Thyroid gland (tissue), 4 donors: ENCODE data around the gene PIP5KL1. TPM values are rescaled to one million over a fixed set of nuclear protein-coding genes. Genes with fewer than 3 reads are reported as not detected.

Experiments
- DNase-seq, 2 donors: peaks; one replicate each; pipeline ENCODE4 v3.0.0-alpha.2; 2019
- H3K27ac ChIP-seq, 3 donors: fragments of 200-600 bp; sonication (generic); 1 replicate in 2 of 3; 2 replicates in 1 of 3; pipeline ENCODE4 v1.5.1; 2016 to 2019; ENCODE audit warnings: mild to moderate bottlenecking in 1 of 3, moderate library complexity in 1 of 3
- H3K27me3 ChIP-seq: fragments of 200-600 bp; sonication (generic); one replicate; pipeline ENCODE4 v1.5.1; 2019
- H3K36me3 ChIP-seq, 2 donors: fragments of 200-600 bp; sonication (generic); one replicate each; pipeline ENCODE4 v1.5.1; 2016 to 2019
- H3K4me1 ChIP-seq, 2 donors: fragments of 200-600 bp; sonication (generic); one replicate each; pipeline ENCODE4 v1.5.1; 2017 to 2019
- H3K4me3 ChIP-seq, 3 donors: fragments of 200-600 bp; sonication (generic); replicated peaks in 1 of 3; 1 replicate in 2 of 3; 2 replicates in 1 of 3; pipeline ENCODE4 v1.5.1; 2016; ENCODE audit warnings: mild to moderate bottlenecking in 1 of 3
- H3K9me3 ChIP-seq: fragments of 200-600 bp; sonication (generic); one replicate; pipeline ENCODE4 v1.5.1; 2017
- CTCF ChIP-seq, 6 experiments: fragments of 200-600 bp in 3 of 6; fragments of 450-650 bp in 3 of 6; sonication (generic) in 3 of 6; IDR thresholded peaks; one replicate each; pipeline ENCODE4 v1.5.1; 2016 to 2019; ENCODE audit warnings: antibody characterized with exemption in 6 of 6, mild to moderate bottlenecking in 2 of 6, inconsistent platforms in 1 of 6, moderate library complexity in 1 of 6
- POLR2A ChIP-seq, 2 donors: fragments of 450-650 bp; IDR thresholded peaks; one replicate each; pipeline ENCODE4 v1.6.1; 2017; ENCODE audit warnings: antibody characterized with exemption in 2 of 2, mild to moderate bottlenecking in 2 of 2, moderate library complexity in 1 of 2
- WGBS, 2 donors: methylation state at CpG; one replicate each; pipeline ENCODE4 v1.1.5; 2017; 5-methylcytosine and 5-hydroxymethylcytosine counted together
- intact Hi-C: fragments of 100-400 bp; cut with DNase I; formaldehyde crosslinking; loops from one replicate; pipeline ENCODE4 v1.15.1; 2023
- total RNA-seq, 4 donors: library from RNA; depleted of rRNA; stranded (reverse); fragments of >200 nt; gene quantifications; one replicate each; pipeline ENCODE4 v1.2.3, GENCODE V29; 2016

PIP5KL1 gene
- 1 to 10 TPM in 3 of 4 donors, not detected in 1; 1.0 to 5.2 (median 1.6) TPM for total RNA-seq

- H3K27ac ChIP-seq: peak within 1 kb of the TSS in 1 of 3 donors; percentile 2
- peak within 1 kb of the TSS in 2 of 3 donors; percentile 7 to 29 for H3K4me3 ChIP-seq
- H3K4me1 ChIP-seq: peaks cover 26 to 33% of the 10 kb centered on the region in 2 donors
- no peaks in the 10 kb centered on the region for H3K9me3 ChIP-seq
- DNase-seq: peak; percentile 74 to 84
- 3 to 4% methylated on average over 22 to 49 of the region's 70 CpGs for WGBS, 2 donors
- TF ChIP-seq POLR2A (IDR thresholded peaks at IDR 0.05): no peak
- no peak for TF ChIP-seq CTCF (IDR thresholded peaks at IDR 0.05)
- H3K27me3 ChIP-seq: no peaks in the 10 kb centered on the region
- intact Hi-C loops: no loop called here
- H3K36me3 ChIP-seq: no peaks in the 10 kb centered on the region
Observed at GRCh38 chr9:127930231-127931091, at the start of gene PIP5KL1. PIP5KL1 (minus strand) TSS chr9:127930777; CDS start chr9:127930752, 25 bp downstream.

- H3K36me3 ChIP-seq: no peaks in the 10 kb centered on the region
- WGBS, 2 donors: 0 to 1% methylated on average over 20 to 29 of the region's 61 CpGs
- H3K27ac ChIP-seq: peak overlapping the region; percentile 81 to 90 (median 87)
- H3K27me3 ChIP-seq: no peaks in the 10 kb centered on the region
- H3K4me3 ChIP-seq: peak overlapping the region; percentile 69 to 90 (median 86)
- TF ChIP-seq CTCF (IDR thresholded peaks at IDR 0.05) (no peak), POLR2A (IDR thresholded peaks at IDR 0.05) (peak in 1 of 2 donors; percentile 64)
- no peaks in the 10 kb centered on the region for H3K9me3 ChIP-seq
- H3K4me1 ChIP-seq: peaks cover 52 to 67% of the 10 kb centered on the region in 2 donors
- peak; percentile 76 to 77 for DNase-seq
- intact Hi-C loops: no loop called here
Observed at GRCh38 chr9:127980060-127980705, 49.6 kb upstream of the PIP5KL1 start.

- 2 to 3% methylated on average over 11 to 14 of the region's 24 CpGs for WGBS, 2 donors
- no peaks in the 10 kb centered on the region for H3K27me3 ChIP-seq
- no peaks in the 10 kb centered on the region for H3K9me3 ChIP-seq
- intact Hi-C loops: no loop called here
- H3K4me3 ChIP-seq: peak overlapping the region; percentile 69 to 90 (median 86)
- H3K36me3 ChIP-seq: no peaks in the 10 kb centered on the region
- TF ChIP-seq POLR2A (IDR thresholded peaks at IDR 0.05): no peak
- no peak for TF ChIP-seq CTCF (IDR thresholded peaks at IDR 0.05)
- H3K4me1 ChIP-seq: peaks cover 59 to 74% of the 10 kb centered on the region in 2 donors
- peak; percentile 56 to 65 for DNase-seq
- peak overlapping the region; percentile 81 to 90 (median 87) for H3K27ac ChIP-seq
Observed at GRCh38 chr9:127979333-127980059, 48.9 kb upstream of the PIP5KL1 start.

GRCh38 chr9:127979015-127979332 lies 48.4 kb upstream of the PIP5KL1 start:
- no peak for DNase-seq
- Histone ChIP-seq H3K36me3 (no peaks in the 10 kb centered on the region), H3K9me3 (no peaks in the 10 kb centered on the region), H3K4me3 (peak overlapping the region; percentile 69 to 90 (median 86)), H3K27me3 (no peaks in the 10 kb centered on the region), H3K4me1 (peaks cover 64 to 79% of the 10 kb centered on the region in 2 donors), H3K27ac (peak overlapping the region; percentile 81 to 90 (median 87))
- 29 to 42% methylated on average over 5 of the region's 5 CpGs for WGBS, 2 donors
- TF ChIP-seq POLR2A (IDR thresholded peaks at IDR 0.05): no peak
- TF ChIP-seq CTCF (IDR thresholded peaks at IDR 0.05): no peak
- intact Hi-C loops: no loop called here
